ENCODE results near the gene ZFPM1. TPM values are rescaled to one million over a fixed set of nuclear protein-coding genes. Genes with fewer than 3 reads are reported as not detected.

Gene ZFPM1
- total RNA-seq, 2 donors from 2014 or later: 18.1 to 21.5 TPM

DNA sequence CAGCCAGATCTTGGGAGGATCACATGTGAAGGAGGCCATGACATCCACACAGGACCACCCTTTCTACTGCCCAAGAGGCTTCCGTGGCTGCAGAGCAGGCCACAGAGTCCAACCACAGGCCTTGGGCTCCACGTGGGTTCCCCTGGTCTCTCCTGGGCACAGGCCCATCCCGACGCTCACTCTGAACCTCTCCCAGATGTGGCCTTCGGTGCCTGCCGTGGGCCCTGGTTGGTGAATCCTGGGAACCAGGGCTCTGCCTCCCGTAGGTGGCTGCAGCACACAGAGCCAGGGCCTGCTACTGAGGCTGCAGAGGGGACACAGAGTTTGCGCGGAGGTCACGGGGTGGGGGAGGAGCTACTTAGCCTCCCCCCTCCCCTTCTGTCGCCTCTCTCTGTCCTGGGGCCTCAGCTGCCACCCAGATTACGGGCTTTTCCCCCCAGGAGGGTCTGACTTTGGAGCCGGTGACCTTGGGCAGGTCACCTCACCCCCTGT is 55.3 kb downstream of the ZFPM1 start:
- no peaks in the 10 kb centered on the region for H3K36me3 Mint-ChIP-seq (ENCODE audit: low read depth)
- Histone ChIP-seq H3K4me3 (ENCODE audit: low read length) (no peak overlapping the region), H3K9me3 (ENCODE audit: control insufficient read depth, low read length) (no peaks in the 10 kb centered on the region), H3K9ac (ENCODE audit: extremely low read depth, low read length, poor library complexity, severe bottlenecking) (no peak overlapping the region), H3K4me1 (ENCODE audit: control insufficient read depth, insufficient read depth, low read length) (peaks cover 18% of the 10 kb centered on the region), H3K27me3 (ENCODE audit: control insufficient read depth, insufficient read depth, low read length, poor library complexity, severe bottlenecking) (no peaks in the 10 kb centered on the region), H3K36me3 (ENCODE audit: control insufficient read depth, insufficient read depth, low read length) (no peaks in the 10 kb centered on the region), H3K27ac (ENCODE audit: low read depth, low read length) (no peak overlapping the region)
- H3K4me1 Mint-ChIP-seq: peaks cover 7% of the 10 kb centered on the region
- TF ChIP-seq, protein P1, sequence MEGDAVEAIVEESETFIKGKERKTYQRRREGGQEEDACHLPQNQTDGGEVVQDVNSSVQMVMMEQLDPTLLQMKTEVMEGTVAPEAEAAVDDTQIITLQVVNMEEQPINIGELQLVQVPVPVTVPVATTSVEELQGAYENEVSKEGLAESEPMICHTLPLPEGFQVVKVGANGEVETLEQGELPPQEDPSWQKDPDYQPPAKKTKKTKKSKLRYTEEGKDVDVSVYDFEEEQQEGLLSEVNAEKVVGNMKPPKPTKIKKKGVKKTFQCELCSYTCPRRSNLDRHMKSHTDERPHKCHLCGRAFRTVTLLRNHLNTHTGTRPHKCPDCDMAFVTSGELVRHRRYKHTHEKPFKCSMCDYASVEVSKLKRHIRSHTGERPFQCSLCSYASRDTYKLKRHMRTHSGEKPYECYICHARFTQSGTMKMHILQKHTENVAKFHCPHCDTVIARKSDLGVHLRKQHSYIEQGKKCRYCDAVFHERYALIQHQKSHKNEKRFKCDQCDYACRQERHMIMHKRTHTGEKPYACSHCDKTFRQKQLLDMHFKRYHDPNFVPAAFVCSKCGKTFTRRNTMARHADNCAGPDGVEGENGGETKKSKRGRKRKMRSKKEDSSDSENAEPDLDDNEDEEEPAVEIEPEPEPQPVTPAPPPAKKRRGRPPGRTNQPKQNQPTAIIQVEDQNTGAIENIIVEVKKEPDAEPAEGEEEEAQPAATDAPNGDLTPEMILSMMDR (conservative IDR thresholded peaks at IDR 0.05): no peak
- H3K4me3 Mint-ChIP-seq: no peak overlapping the region
- H3K27ac Mint-ChIP-seq: no peak overlapping the region
- H3K27me3 Mint-ChIP-seq (ENCODE audit: insufficient read depth): no peaks in the 10 kb centered on the region
- no peaks in the 10 kb centered on the region for H3K9me3 Mint-ChIP-seq
- WGBS, 2 experiments (ENCODE audit: insufficient coverage in 1 of 2, insufficient read length in 1 of 2): 88 to 100% methylated on average over 8 to 13 of the region's 13 CpGs
- DNase-seq: no peak

DNA sequence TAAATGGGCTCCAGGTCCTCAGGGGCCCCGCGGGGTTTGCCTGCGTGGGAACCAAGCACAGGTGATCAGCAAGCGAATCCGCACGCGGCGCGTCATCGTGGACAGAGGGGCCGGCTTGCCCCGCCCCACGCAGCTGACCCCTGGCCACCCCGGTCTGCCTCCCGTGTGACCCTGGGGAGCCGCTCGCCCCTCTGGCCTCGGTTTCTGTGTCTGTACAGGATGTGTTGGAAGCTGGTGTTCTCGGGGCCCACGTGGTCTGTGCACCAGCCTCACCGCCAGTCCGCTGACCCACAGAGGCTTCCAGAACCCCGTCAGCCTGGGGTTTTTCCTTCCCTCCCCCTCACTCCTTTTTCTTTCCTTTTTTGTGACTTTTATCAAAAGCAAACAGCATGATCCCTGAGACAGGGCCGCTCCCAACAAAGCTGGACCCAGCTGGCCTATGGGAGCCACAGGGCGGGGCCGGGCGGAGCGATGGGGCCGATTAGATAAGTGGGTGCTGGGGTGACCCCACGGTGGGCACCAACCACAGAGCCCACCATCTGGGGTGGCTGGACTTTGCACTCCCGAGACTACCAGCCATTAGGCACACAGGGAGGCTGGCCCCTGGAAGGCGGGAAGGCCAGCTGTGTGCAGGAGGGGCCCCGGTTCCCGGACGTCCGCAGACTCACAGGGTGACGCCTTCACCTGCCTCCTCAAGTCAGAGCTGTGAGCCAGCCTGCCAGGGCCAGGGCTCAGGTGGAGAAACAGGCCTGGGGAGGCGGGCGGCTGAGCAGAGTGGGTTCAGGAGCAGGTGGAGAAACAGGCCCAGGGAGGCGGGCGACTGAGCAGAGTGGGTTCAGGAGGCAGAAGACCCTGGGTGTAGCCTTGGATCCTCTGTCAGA is 56.0 kb downstream of the ZFPM1 start:
- Histone ChIP-seq H3K9ac (ENCODE audit: extremely low read depth, low read length, poor library complexity, severe bottlenecking) (no peak overlapping the region), H3K36me3 (ENCODE audit: control insufficient read depth, insufficient read depth, low read length) (no peaks in the 10 kb centered on the region), H3K9me3 (ENCODE audit: control insufficient read depth, low read length) (no peaks in the 10 kb centered on the region), H3K4me3 (ENCODE audit: low read length) (no peak overlapping the region), H3K4me1 (ENCODE audit: control insufficient read depth, insufficient read depth, low read length) (peaks cover 21% of the 10 kb centered on the region), H3K27me3 (ENCODE audit: control insufficient read depth, insufficient read depth, low read length, poor library complexity, severe bottlenecking) (no peaks in the 10 kb centered on the region), H3K27ac (ENCODE audit: low read depth, low read length) (no peak overlapping the region)
- Mint-ChIP-seq H3K27me3 (ENCODE audit: insufficient read depth) (no peaks in the 10 kb centered on the region), H3K9me3 (no peaks in the 10 kb centered on the region), H3K36me3 (ENCODE audit: low read depth) (no peaks in the 10 kb centered on the region), H3K27ac (no peak overlapping the region), H3K4me3 (no peak overlapping the region), H3K4me1 (peaks cover 11% of the 10 kb centered on the region)
- no peak for DNase-seq
- WGBS, 2 experiments (ENCODE audit: insufficient coverage in 1 of 2, insufficient read length in 1 of 2): 86 to 91% methylated on average over 27 to 41 of the region's 41 CpGs
- TF ChIP-seq, protein P1 (conservative IDR thresholded peaks at IDR 0.05): no peak

GRCh38 chr16:88509749-88510069 is 56.6 kb downstream of the ZFPM1 start:
- peaks cover 21% of the 10 kb centered on the region for H3K4me1 ChIP-seq (ENCODE audit: control insufficient read depth, insufficient read depth, low read length)
- Mint-ChIP-seq H3K36me3 (ENCODE audit: low read depth) (no peaks in the 10 kb centered on the region), H3K27ac (no peak overlapping the region)

More at GRCh38 chr16:88509749-88510069, 56.6 kb downstream of the ZFPM1 start:
- no peaks in the 10 kb centered on the region for H3K36me3 ChIP-seq (ENCODE audit: control insufficient read depth, insufficient read depth, low read length)
- peaks cover 11% of the 10 kb centered on the region for H3K4me1 Mint-ChIP-seq
- no peaks in the 10 kb centered on the region for H3K27me3 ChIP-seq (ENCODE audit: control insufficient read depth, insufficient read depth, low read length, poor library complexity, severe bottlenecking)
- H3K27ac ChIP-seq (ENCODE audit: low read depth, low read length): no peak overlapping the region
- H3K9ac ChIP-seq (ENCODE audit: extremely low read depth, low read length, poor library complexity, severe bottlenecking): no peak overlapping the region
- no peak for DNase-seq
- WGBS, 2 experiments (ENCODE audit: insufficient coverage in 1 of 2, insufficient read length in 1 of 2): 86 to 96% methylated on average over 7 to 12 of the region's 12 CpGs
- TF ChIP-seq, protein P1 (conservative IDR thresholded peaks at IDR 0.05): no peak
- H3K4me3 Mint-ChIP-seq: no peak overlapping the region
- no peaks in the 10 kb centered on the region for H3K27me3 Mint-ChIP-seq (ENCODE audit: insufficient read depth)
- no peaks in the 10 kb centered on the region for H3K9me3 Mint-ChIP-seq
- H3K4me3 ChIP-seq (ENCODE audit: low read length): no peak overlapping the region
- no peaks in the 10 kb centered on the region for H3K9me3 ChIP-seq (ENCODE audit: control insufficient read depth, low read length)
